Spleen (tissue), 11 donors: Measurements from ENCODE around the gene ARHGAP6. TPM values are rescaled to one million over a fixed set of nuclear protein-coding genes. Genes with fewer than 3 reads are reported as not detected.

ENCODE experiments used
- DNase-seq: peaks from one replicate; pipeline ENCODE4 v3.0.0-alpha.2; 2020
- H3K27ac ChIP-seq, 8 donors: fragments of 200-600 bp; sonication (generic) in 7 of 8; 1 replicate in 4 of 8; 2 replicates in 4 of 8; pipeline versions ENCODE4 v1.5.0 to v1.8.0; 2016 to 2021; ENCODE audit warnings: inconsistent platforms in 4 of 8, mild to moderate bottlenecking in 4 of 8, moderate library complexity in 1 of 8
- H3K27me3 ChIP-seq, 7 donors: fragments of 200-600 bp; sonication (generic) in 6 of 7; replicated peaks in 1 of 7; 1 replicate in 4 of 7; 2 replicates in 3 of 7; pipeline versions ENCODE4 v1.5.0 to v1.8.0; 2016 to 2021; ENCODE audit warnings: inconsistent platforms in 3 of 7, mild to moderate bottlenecking in 1 of 7
- H3K36me3 ChIP-seq, 6 donors: fragments of 200-600 bp; sonication (generic) in 5 of 6; 1 replicate in 4 of 6; 2 replicates in 2 of 6; pipeline versions ENCODE4 v1.5.0 to v1.8.0; 2016 to 2021; ENCODE audit warnings: inconsistent platforms in 2 of 6
- H3K4me1 ChIP-seq, 6 donors: fragments of 200-600 bp; sonication (generic) in 5 of 6; 1 replicate in 3 of 6; 2 replicates in 3 of 6; pipeline versions ENCODE4 v1.5.0 to v1.8.0; 2016 to 2021; ENCODE audit warnings: inconsistent platforms in 3 of 6
- H3K4me3 ChIP-seq, 8 donors: fragments of 200-600 bp; sonication (generic) in 7 of 8; 1 replicate in 4 of 8; 2 replicates in 4 of 8; pipeline versions ENCODE4 v1.5.0 to v1.8.0; 2016 to 2021; ENCODE audit warnings: inconsistent platforms in 4 of 8, mild to moderate bottlenecking in 4 of 8, moderate library complexity in 2 of 8
- H3K9me3 ChIP-seq, 8 donors: fragments of 200-600 bp; sonication (generic) in 7 of 8; 1 replicate in 4 of 8; 2 replicates in 4 of 8; pipeline versions ENCODE4 v1.5.0 to v1.8.0; 2016 to 2021; ENCODE audit warnings: inconsistent platforms in 4 of 8
- POLR2A ChIP-seq, 3 donors: fragments of 450-650 bp; IDR thresholded peaks; one replicate each; pipeline ENCODE4 v1.5.1; 2017; ENCODE audit warnings: antibody characterized with exemption in 3 of 3, mild to moderate bottlenecking in 1 of 3
- POLR2AphosphoS5 ChIP-seq, 3 donors: sonication (generic); formaldehyde crosslinking; IDR thresholded peaks; one replicate each; pipeline ENCODE4 v1.5.1; 2017; ENCODE audit warnings: antibody characterized with exemption in 3 of 3
- WGBS, 5 donors: extraction: QIAGEN DNeasy Blood & Tissue Kit in 3 of 5; methylation state at CpG; one replicate each; pipeline versions ENCODE4 v1.1.5 to v1.1.7; 2013 to 2018; 5-methylcytosine and 5-hydroxymethylcytosine counted together
- intact Hi-C: fragments of 100-400 bp; cut with DNase I; formaldehyde crosslinking; loops from one replicate; pipeline ENCODE4 v1.15.0; 2023; ENCODE audit warnings: low total_unique reads
- polyA plus RNA-seq, 3 donors: library from polyadenylated mRNA; stranded (reverse); fragments of 200-250 nt; gene quantifications; one replicate each; pipeline ENCODE4 v1.2.1, GENCODE V29; 2013
- total RNA-seq, 7 donors: library from RNA; depleted of rRNA in 3 of 7; stranded (reverse); fragments of >200 nt in 3 of 7; fragmentation: NEBNext Ultra II Directional in 4 of 7; extraction: Animal tissue kit (Norgen Biotek cat#: 25700) in 4 of 7; gene quantifications; one replicate each; pipeline versions ENCODE4 v1.1.0 to v1.2.1, GENCODE V29; 2016 to 2021
- TF ChIP-seq, protein P1 (sequence below), 11 experiments: fragments of 200-600 bp in 7 of 11; fragments of 450-650 bp in 4 of 11; sonication (generic) in 4 of 11; IDR thresholded peaks in 8 of 11; conservative IDR thresholded peaks in 3 of 11; 1 replicate in 7 of 11; 2 replicates in 4 of 11; pipeline versions ENCODE4 v1.4.0 to v1.8.0; 2016 to 2021; ENCODE audit warnings: antibody characterized with exemption in 11 of 11, inconsistent platforms in 4 of 11, mild to moderate bottlenecking in 1 of 11
- donor health status: healthy with polysubstance abuse.
- donor health status: DM: no; HTN: no; CAD: no; lungs with moderate emphysema.
- donor health status: DM: no; HTN: no; CAD: no.
- donor health status: Bipolar disorder and iron deficiency.
- donor health status: healthy.
- donor health status: DM: no; HTN: no; CAD: no.
- donor health status: DM: yes; HTN: yes; CAD: no.

The ARHGAP6 gene
- total and polyA plus RNA-seq, 10 donors, result 2.0 to 20.8 (median 12.7) TPM

DNA sequence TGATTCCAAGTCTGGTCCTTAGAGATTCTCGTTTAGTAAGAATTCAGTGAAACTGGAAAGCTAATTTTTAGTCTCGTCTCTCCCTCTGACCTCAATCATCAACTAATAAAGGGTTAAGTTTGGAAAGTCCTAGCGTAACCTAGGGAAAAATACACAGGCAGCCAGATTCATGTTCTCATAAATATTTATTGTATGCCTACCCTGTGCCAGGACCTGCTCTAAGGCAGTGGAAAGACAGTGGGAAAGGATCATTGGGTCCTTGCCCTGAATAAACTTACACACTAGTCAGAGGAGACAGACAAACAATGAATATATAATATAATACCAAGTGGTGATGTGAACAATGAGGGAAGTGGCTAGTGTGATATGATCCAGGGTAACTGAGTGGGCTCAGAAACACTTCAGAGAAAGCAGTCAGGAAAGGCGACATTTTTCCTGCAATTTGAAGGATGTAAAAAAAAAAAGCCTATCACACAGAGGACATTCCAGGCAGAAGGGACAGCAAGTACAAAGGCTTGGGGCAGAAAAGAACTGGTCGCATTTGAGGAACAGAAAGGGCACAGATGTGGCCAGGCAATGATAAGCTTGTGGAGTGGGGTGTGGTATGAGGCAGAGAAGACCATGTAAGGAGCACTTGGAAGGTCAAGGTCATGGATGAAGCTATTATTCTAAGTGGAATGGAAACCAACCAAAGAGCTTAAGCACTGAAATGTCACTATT, 243.8 kb downstream of the ARHGAP6 start:
- TF ChIP-seq POLR2AphosphoS5 (IDR thresholded peaks at IDR 0.05), result no peak
- TF ChIP-seq, protein P1, sequence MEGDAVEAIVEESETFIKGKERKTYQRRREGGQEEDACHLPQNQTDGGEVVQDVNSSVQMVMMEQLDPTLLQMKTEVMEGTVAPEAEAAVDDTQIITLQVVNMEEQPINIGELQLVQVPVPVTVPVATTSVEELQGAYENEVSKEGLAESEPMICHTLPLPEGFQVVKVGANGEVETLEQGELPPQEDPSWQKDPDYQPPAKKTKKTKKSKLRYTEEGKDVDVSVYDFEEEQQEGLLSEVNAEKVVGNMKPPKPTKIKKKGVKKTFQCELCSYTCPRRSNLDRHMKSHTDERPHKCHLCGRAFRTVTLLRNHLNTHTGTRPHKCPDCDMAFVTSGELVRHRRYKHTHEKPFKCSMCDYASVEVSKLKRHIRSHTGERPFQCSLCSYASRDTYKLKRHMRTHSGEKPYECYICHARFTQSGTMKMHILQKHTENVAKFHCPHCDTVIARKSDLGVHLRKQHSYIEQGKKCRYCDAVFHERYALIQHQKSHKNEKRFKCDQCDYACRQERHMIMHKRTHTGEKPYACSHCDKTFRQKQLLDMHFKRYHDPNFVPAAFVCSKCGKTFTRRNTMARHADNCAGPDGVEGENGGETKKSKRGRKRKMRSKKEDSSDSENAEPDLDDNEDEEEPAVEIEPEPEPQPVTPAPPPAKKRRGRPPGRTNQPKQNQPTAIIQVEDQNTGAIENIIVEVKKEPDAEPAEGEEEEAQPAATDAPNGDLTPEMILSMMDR (IDR thresholded peaks at IDR 0.05 in 8 of 11, conservative IDR thresholded peaks at IDR 0.05 in 3 of 11), result no peak
- TF ChIP-seq POLR2A (IDR thresholded peaks at IDR 0.05), result no peak
- peaks cover 0 to 4% (median 0%) of the 10 kb centered on the region in 7 donors for H3K27me3 ChIP-seq
- H3K9me3 ChIP-seq, result no peaks in the 10 kb centered on the region
- H3K4me1 ChIP-seq, result no peaks in the 10 kb centered on the region
- intact Hi-C loops, result no loop called here
- DNase-seq, result no peak
- no peak overlapping the region for H3K4me3 ChIP-seq
- H3K27ac ChIP-seq, result no peak overlapping the region
- WGBS, 5 donors, result 55 to 84% (median 72%) methylated on average over 5 of the region's 5 CpGs
- no peaks in the 10 kb centered on the region for H3K36me3 ChIP-seq

- H3K27me3 ChIP-seq, result peaks cover 0 to under 1% (median 0%) of the 10 kb centered on the region in 7 donors
- no peak overlapping the region for H3K4me3 ChIP-seq
- intact Hi-C loops, result no loop called here
- H3K27ac ChIP-seq, result no peak overlapping the region
- WGBS, 5 donors, result 74 to 90% (median 79%) methylated on average over 4 of the region's 4 CpGs
- no peaks in the 10 kb centered on the region for H3K9me3 ChIP-seq
- TF ChIP-seq POLR2A (IDR thresholded peaks at IDR 0.05), result no peak
- no peak for TF ChIP-seq POLR2AphosphoS5 (IDR thresholded peaks at IDR 0.05)
- TF ChIP-seq, protein P1 (IDR thresholded peaks at IDR 0.05 in 8 of 11, conservative IDR thresholded peaks at IDR 0.05 in 3 of 11), result no peak
- DNase-seq, result no peak
- no peaks in the 10 kb centered on the region for H3K4me1 ChIP-seq
- H3K36me3 ChIP-seq, result no peaks in the 10 kb centered on the region
These were observed 244.9 kb downstream of the ARHGAP6 start for GRCh38 chrX:11420851-11421250.

GRCh38 chrX:11419102-11419501, 246.6 kb downstream of the ARHGAP6 start:
- Histone ChIP-seq H3K4me3 (no peak overlapping the region), H3K27me3 (no peaks in the 10 kb centered on the region), H3K27ac (no peak overlapping the region), H3K9me3 (no peaks in the 10 kb centered on the region), H3K4me1 (no peaks in the 10 kb centered on the region), H3K36me3 (no peaks in the 10 kb centered on the region)
- TF ChIP-seq POLR2A (IDR thresholded peaks at IDR 0.05), result no peak
- no peak for TF ChIP-seq POLR2AphosphoS5 (IDR thresholded peaks at IDR 0.05)
- TF ChIP-seq, protein P1 (IDR thresholded peaks at IDR 0.05 in 8 of 11, conservative IDR thresholded peaks at IDR 0.05 in 3 of 11), result no peak
- no peak for DNase-seq
- WGBS, 5 donors, result 33 to 55% (median 46%) methylated on average over 6 of the region's 6 CpGs
- intact Hi-C loops, result no loop called here

- TF ChIP-seq, protein P1 (IDR thresholded peaks at IDR 0.05 in 8 of 11, conservative IDR thresholded peaks at IDR 0.05 in 3 of 11), result no peak
- TF ChIP-seq POLR2A (IDR thresholded peaks at IDR 0.05) (no peak), POLR2AphosphoS5 (IDR thresholded peaks at IDR 0.05) (no peak)
- no peaks in the 10 kb centered on the region for H3K36me3 ChIP-seq
- no peaks in the 10 kb centered on the region for H3K27me3 ChIP-seq
- no peak for DNase-seq
- WGBS, 5 donors, result 61 to 83% (median 78%) methylated on average over 11 to 13 of the region's 13 CpGs
- no peaks in the 10 kb centered on the region for H3K9me3 ChIP-seq
- no peak overlapping the region for H3K27ac ChIP-seq
- peak overlapping the region in 1 of 8 donors; percentile 30 for H3K4me3 ChIP-seq
- no peaks in the 10 kb centered on the region for H3K4me1 ChIP-seq
- intact Hi-C loops, result no loop called here
These were observed 249.1 kb downstream of the ARHGAP6 start for GRCh38 chrX:11416600-11416999.
